HG03280 (cell line): ENCODE measurements around the gene PREX1.

Experiments used
- ATAC-seq: cut with Tn5 transposase; IDR thresholded peaks from one replicate; pipeline ENCODE4 v1.9.1; 2021; ENCODE audit warnings: mild to moderate bottlenecking, moderate library complexity; ENCODE audit not compliant: unreplicated experiment

The PREX1 gene

GRCh38 chr20:48706116-48706656 lies 121.6 kb downstream of the PREX1 start:
- no peak for ATAC-seq

- no peak for ATAC-seq
These were observed 122.3 kb downstream of the PREX1 start for GRCh38 chr20:48705240-48706115.

GRCh38 chr20:48704761-48705160 lies 123.0 kb downstream of the PREX1 start:
- ATAC-seq, result no peak

- no peak for ATAC-seq
These were observed 124.1 kb downstream of the PREX1 start for GRCh38 chr20:48703511-48704219.

DNA sequence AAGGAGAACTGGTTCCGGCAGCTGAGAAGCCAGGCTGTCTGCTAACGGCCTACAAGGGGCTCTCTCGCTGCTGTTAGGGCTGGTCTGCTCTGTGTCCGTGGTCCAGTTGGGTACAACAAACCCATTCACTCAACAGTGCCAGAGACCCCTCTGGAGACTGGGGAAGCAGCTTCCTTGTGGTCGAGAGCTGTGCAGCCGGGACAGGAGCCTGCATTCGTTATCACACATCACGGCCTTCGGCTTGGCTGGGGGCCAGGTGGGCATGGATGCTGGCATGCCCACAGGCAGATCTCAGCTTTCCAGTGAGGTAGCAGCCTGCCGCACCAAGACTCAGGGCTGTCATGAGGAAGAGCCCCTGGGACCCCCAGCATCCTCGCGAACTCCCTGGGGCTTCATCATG lies 124.7 kb downstream of the PREX1 start:
- no peak for ATAC-seq

- no peak for ATAC-seq
These were observed 125.3 kb downstream of the PREX1 start for GRCh38 chr20:48702455-48702913.

- no peak for ATAC-seq
These were observed 126.1 kb downstream of the PREX1 start for GRCh38 chr20:48701702-48702101.

DNA sequence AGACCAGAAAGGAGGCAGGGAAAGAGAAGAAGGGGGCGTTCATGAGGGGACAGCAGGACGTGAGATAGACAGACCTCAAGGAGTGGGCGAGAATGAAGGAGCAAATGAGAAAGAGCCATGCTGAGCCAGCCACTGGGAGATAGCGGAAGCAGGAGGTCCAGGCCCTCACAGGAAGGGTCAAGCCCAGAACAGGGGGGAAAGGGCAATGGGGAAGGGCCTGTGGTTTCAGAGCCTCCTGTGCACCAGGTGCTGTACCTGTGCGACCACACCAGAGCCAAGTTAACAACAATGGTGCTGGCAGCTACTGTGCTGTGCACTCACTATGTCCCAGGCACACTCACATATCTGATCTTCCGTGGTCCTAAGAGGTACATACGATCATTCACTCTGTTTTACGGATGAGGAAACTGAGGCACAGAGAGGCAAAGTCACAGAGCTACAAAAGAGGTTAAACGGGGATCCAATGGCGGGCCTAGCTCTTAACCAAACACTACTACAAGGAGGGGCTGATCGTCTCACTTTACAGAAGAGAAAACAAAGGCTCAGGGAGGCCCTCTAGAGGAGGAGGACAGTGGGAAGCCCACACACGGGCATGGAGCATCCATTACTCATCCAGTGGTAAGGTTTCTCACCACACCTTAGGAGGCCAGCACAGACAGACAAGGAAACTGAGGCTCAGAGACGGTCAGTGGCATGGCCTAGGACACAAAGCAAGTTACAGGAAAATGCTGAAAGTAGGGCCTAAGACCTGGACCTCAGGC lies 129.1 kb downstream of the PREX1 start:
- ATAC-seq, result no peak

GRCh38 chr20:48697845-48698491 lies 129.8 kb downstream of the PREX1 start:
- ATAC-seq, result no peak

DNA sequence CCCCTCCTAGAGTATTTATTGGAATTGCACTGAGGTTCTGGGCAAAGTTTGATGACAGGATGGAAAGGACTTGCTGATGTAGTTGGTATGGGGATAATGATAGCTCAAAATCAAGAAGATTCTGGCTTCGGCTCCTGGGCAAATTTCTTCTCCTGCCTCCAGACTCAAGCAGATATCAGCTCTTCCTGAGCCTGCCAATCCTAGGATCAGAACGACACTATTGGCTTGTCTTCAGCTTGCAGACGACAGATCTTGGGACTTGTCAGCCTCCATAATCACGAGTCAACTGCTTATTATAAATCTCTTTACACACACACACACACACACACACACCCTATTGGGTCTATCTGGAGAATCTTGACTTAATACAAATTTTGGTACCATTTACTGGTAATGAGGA lies 131.1 kb downstream of the PREX1 start:
- no peak for ATAC-seq

DNA sequence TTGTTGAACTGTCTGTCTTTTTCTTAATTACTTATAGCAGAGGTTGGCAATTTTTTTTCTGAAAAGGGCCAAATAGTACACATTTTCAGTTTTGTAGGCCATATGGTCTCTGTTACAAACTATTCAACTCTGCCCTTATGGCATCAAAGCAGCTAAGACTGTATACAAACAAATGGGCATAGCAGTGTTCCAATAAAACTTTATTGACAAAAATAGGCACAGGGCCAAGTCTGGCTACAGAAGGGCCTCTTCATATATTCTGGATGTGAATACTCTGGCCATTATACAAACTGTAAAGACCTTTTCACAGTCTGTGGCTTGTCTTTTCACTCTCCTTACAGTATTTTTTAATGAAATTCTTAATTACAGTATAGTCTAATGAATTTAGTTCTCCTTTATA lies 132.1 kb downstream of the PREX1 start:
- ATAC-seq, result no peak

GRCh38 chr20:48695255-48695654 lies 132.5 kb downstream of the PREX1 start:
- no peak for ATAC-seq

DNA sequence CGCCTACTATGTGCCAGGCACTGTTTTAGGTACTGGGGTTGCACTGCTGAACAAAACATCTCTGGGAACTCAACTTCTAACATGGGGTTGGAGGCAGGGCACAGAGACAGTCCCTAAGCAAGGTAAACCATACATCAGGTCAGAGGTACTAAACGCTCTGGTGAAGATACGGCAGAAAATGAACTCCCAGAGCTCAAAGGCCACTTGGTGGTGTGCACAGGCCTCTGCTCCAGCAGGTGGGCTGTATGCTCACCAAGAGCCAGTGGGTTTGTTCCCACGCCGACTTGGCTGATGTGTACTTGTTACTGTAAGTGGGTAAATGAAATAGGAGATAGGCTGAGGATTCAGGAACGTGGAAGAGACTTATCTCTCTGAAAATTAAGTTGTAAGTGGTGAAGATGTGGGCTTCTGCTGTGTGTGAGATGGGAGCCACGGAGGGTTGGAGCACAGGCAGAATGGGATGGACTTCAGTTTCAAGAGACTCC lies 133.4 kb downstream of the PREX1 start:
- no peak for ATAC-seq

DNA sequence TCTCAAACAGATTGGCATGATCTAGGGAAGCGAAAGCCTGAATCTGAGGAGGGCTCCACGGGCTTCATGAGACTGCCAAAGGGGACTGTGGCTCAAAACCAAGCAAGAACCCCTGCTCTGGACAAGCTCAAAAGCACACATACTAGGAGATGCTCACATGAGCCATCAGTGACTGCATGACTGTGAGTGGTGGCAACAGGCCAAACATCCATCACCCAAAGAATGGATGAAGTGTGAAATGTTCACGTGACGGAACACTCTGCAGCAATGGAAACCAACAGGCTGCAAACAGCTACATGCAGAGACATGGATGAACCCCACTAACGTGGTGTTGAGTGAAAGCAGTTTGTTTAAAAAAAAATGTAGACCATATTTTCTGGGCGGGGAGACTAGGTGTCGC lies 136.3 kb downstream of the PREX1 start:
- no peak for ATAC-seq

GRCh38 chr20:48690888-48691287 lies 136.9 kb downstream of the PREX1 start:
- ATAC-seq, result no peak

DNA sequence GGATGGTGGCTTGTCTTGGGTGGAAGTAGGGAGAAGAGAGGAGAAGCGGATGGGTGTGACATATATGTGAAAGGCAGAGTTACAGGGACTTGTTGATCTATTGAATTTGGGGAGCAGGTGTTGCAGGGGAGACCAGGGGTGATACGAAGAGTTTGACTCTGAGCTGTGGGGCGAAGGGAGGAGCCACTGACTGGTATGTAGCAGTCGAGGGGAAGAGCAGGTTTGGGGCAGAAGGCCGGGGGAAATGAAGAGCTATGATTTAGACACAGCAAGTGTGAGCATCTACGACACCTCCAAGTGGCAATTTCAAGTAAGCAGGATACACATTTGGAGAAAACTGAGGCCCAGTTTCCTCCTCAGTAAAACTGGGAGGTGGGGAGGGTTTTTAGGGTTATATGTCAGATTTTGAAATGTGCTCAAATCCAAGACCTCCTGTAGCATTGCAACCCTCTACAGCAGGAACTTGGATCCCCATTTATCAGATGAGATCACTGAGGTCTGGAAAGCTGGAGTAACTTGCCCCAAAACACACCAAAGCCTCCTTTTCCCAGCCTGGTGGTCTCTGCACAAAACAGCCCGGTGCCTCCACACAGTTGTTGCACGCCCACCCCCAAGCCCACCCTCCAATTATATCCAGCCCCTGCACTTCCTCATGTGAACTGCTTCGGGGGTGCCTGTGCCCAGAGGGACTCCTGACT lies 137.8 kb downstream of the PREX1 start:
- ATAC-seq, result no peak

DNA sequence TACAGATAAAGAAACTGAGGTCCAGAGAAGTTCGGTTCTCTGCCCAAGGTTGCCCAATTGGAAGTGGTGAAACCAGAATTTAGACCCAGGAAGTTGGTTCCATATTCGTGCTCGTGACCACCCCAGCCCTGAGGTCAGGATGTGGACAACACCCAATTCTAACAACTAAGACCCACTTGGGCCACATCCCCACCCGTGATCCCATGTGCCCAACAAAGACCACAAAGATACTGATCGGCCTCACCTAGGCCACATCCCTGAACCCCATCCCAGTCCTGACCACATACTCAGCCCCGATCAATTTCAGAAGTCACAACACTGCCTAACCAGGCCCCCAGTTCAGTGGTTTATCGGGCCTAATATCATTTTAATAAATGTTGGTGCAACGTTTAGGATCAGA lies 138.4 kb downstream of the PREX1 start:
- ATAC-seq, result no peak

DNA sequence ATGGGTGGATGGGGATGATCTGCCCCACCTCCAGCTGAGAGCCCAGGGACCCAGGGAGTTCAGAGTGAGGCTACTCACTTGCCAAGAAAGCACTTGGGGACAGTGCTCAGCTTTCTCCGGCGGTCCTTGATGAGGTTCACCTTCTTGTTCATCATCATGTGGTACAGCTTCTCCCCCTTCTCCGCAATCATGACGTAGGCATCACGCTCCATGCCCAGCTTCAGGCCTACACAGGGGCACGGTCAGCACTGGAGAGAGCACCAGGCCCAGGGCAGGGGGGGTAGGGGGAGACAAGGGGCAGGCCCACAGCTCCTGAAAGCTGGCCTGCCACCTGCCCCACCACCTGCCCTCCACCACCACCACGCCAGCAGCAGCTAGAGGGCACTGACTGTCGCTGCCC lies 139.2 kb downstream of the PREX1 start:
- no peak for ATAC-seq

DNA sequence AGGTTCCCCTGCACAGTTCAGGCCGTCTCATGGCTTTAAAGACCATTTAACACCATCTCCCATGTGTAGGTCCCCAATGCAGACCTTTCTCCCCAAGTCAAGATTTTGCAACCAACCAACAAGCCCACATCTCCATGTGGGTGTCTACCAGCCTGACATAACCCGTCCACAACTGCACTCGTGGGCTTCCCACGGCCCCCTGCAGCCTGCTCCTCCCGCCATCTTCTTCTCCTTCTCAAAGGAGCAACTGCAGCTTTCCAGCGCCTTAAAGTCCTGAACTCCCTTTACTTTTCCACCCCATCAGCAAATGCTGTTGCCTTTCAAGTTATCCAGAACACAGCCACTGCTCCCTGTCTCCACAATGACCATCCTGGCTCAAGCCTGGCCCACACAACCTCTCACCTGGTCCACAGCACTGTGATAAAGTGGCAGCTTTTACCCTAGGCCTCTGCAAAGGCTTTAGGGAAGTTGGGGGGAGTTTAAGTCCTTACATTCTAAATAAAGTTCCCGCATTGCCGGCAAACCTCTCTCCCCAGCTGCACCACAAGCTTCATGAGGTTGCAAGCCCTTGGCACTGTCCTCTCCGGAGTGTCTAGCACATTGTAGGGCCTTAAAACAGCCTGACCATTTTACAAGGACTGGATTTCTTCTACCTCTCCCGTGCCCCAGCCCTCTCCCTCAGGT lies 140.5 kb downstream of the PREX1 start:
- ATAC-seq, result no peak
